ENCODE data around the gene CNIH1.
"Not testable (repeated sequence)": the region's sequence is repeated elsewhere in the genome, so short reads cannot be mapped to it uniquely, and the experiment has no call there.

Gene CNIH1

GRCh38 chr14:54440476-54440872 lies 700 bp downstream of the CNIH1 start:
- Histone ChIP-seq H3K27me3 (ENCODE audit: low read length) (no peaks in the 10 kb centered on the region), H3K4me3 (ENCODE audit: insufficient read depth, low read length, poor library complexity, severe bottlenecking) (peak overlapping the region; percentile 77), H3K79me2 (ENCODE audit: insufficient read depth, low read length) (peaks cover 53% of the 10 kb centered on the region), H2AFZ (ENCODE audit: low read depth, low read length, severe bottlenecking) (peak overlapping the region; percentile 29), H3K4me2 (ENCODE audit: low read depth, low read length, poor library complexity, severe bottlenecking) (peak overlapping the region; percentile 71), H4K20me1 (ENCODE audit: low read depth, low read length) (no peaks in the 10 kb centered on the region; the same call in 1 of the 2 replicates), H3K9me3 (ENCODE audit: insufficient read depth, low read length) (no peaks in the 10 kb centered on the region), H3K9ac (ENCODE audit: low read length) (peak overlapping the region; percentile 69), H3K9me2 (replicated peaks; ENCODE audit: insufficient read depth, low read length) (no peaks in the 10 kb centered on the region), H3F3A (ENCODE audit: insufficient read depth) (no peaks in the 10 kb centered on the region), H3K36me3 (ENCODE audit: low read length) (0 out of 2 replicates have a peak, but pooled peaks cover 3% of the 10 kb centered on the region), H3K27ac (ENCODE audit: low read depth, low read length) (peak overlapping the region; percentile 79)
- TF ChIP-seq CTCF (IDR thresholded peaks at IDR 0.05; ENCODE audit: insufficient read depth, low read length, poor library complexity, severe bottlenecking) (no peak), EZH2phosphoT487 (conservative IDR thresholded peaks at IDR 0.05; ENCODE audit: low read length) (no peak)

- H2AFZ ChIP-seq (ENCODE audit: low read depth, low read length, severe bottlenecking) = no peak overlapping the region
- no peaks in the 10 kb centered on the region for H3K9me2 ChIP-seq (replicated peaks; ENCODE audit: insufficient read depth, low read length)
- H3K4me3 ChIP-seq (ENCODE audit: insufficient read depth, low read length, poor library complexity, severe bottlenecking) = peak overlapping the region; percentile 77
- H3K36me3 ChIP-seq (ENCODE audit: low read length) = 0 out of 2 replicates have a peak, but pooled peaks cover 3% of the 10 kb centered on the region
- H3K9me3 ChIP-seq (ENCODE audit: insufficient read depth, low read length) = no peaks in the 10 kb centered on the region
- H3K79me2 ChIP-seq (ENCODE audit: insufficient read depth, low read length) = peaks cover 58% of the 10 kb centered on the region
- no peaks in the 10 kb centered on the region for H3K27me3 ChIP-seq (ENCODE audit: low read length)
- peak overlapping the region; percentile 69 for H3K9ac ChIP-seq (ENCODE audit: low read length)
- TF ChIP-seq CTCF (IDR thresholded peaks at IDR 0.05; ENCODE audit: insufficient read depth, low read length, poor library complexity, severe bottlenecking) (no peak), EZH2phosphoT487 (conservative IDR thresholded peaks at IDR 0.05; ENCODE audit: low read length) (no peak)
- H3F3A ChIP-seq (ENCODE audit: insufficient read depth) = no peaks in the 10 kb centered on the region
- peak overlapping the region; percentile 71 for H3K4me2 ChIP-seq (ENCODE audit: low read depth, low read length, poor library complexity, severe bottlenecking)
- H4K20me1 ChIP-seq (ENCODE audit: low read depth, low read length) = no peaks in the 10 kb centered on the region; the same call in 1 of the 2 replicates
- H3K27ac ChIP-seq (ENCODE audit: low read depth, low read length) = peak overlapping the region; percentile 79; the same call in 1 of the 2 replicates
These were observed 1.1 kb downstream of the CNIH1 start for GRCh38 chr14:54440037-54440436.

GRCh38 chr14:54438703-54439102 lies 2.5 kb downstream of the CNIH1 start:
- Histone ChIP-seq H3K4me2 (ENCODE audit: low read depth, low read length, poor library complexity, severe bottlenecking) (peak overlapping the region; percentile 34), H3K79me2 (ENCODE audit: insufficient read depth, low read length) (peaks cover 71% of the 10 kb centered on the region), H3K9me2 (replicated peaks; ENCODE audit: insufficient read depth, low read length) (no peaks in the 10 kb centered on the region), H4K20me1 (ENCODE audit: low read depth, low read length) (peaks cover 2% of the 10 kb centered on the region; the same call in 1 of the 2 replicates), H3K9ac (ENCODE audit: low read length) (no peak overlapping the region), H3F3A (ENCODE audit: insufficient read depth) (no peaks in the 10 kb centered on the region), H3K9me3 (ENCODE audit: insufficient read depth, low read length) (no peaks in the 10 kb centered on the region), H2AFZ (ENCODE audit: low read depth, low read length, severe bottlenecking) (no peak overlapping the region), H3K36me3 (ENCODE audit: low read length) (0 out of 2 replicates have a peak, but pooled peaks cover 3% of the 10 kb centered on the region), H3K4me3 (ENCODE audit: insufficient read depth, low read length, poor library complexity, severe bottlenecking) (no peak overlapping the region), H3K27me3 (ENCODE audit: low read length) (no peaks in the 10 kb centered on the region), H3K27ac (ENCODE audit: low read depth, low read length) (no peak overlapping the region)
- TF ChIP-seq EZH2phosphoT487 (conservative IDR thresholded peaks at IDR 0.05; ENCODE audit: low read length) (no peak), CTCF (IDR thresholded peaks at IDR 0.05; ENCODE audit: insufficient read depth, low read length, poor library complexity, severe bottlenecking) (no peak)

GRCh38 chr14:54437954-54438353 lies 3.2 kb downstream of the CNIH1 start:
- H3K9me2 ChIP-seq (replicated peaks; ENCODE audit: insufficient read depth, low read length); H3K27me3 ChIP-seq (ENCODE audit: low read length); H2AFZ ChIP-seq (ENCODE audit: low read depth, low read length, severe bottlenecking); H3F3A ChIP-seq (ENCODE audit: insufficient read depth); H3K4me3 ChIP-seq (ENCODE audit: insufficient read depth, low read length, poor library complexity, severe bottlenecking); H3K27ac ChIP-seq (ENCODE audit: low read depth, low read length); H3K36me3 ChIP-seq (ENCODE audit: low read length); H3K9me3 ChIP-seq (ENCODE audit: insufficient read depth, low read length); H4K20me1 ChIP-seq (ENCODE audit: low read depth, low read length); H3K9ac ChIP-seq (ENCODE audit: low read length): not testable (repeated sequence)
- peaks cover 79% of the 10 kb centered on the region for H3K79me2 ChIP-seq (ENCODE audit: insufficient read depth, low read length)
- H3K4me2 ChIP-seq (ENCODE audit: low read depth, low read length, poor library complexity, severe bottlenecking) = peak overlapping the region; percentile 34

Data from SU-DHL-6 (cell line).